GM21360 (cell line): Measurements from ENCODE around the gene SKIDA1.

Source experiments
- ATAC-seq: cut with Tn5 transposase; IDR thresholded peaks from one replicate; pipeline ENCODE4 v1.9.1; 2021; ENCODE audit warnings: mild to moderate bottlenecking, moderate library complexity; ENCODE audit not compliant: unreplicated experiment

The SKIDA1 gene

GRCh38 chr10:21502348-21502740 lies 23.1 kb downstream of the SKIDA1 start:
- no peak for ATAC-seq

- no peak for ATAC-seq
These were observed 23.6 kb downstream of the SKIDA1 start for GRCh38 chr10:21501731-21502347.

- ATAC-seq: no peak
These were observed 24.4 kb downstream of the SKIDA1 start for GRCh38 chr10:21501091-21501490.

GRCh38 chr10:21500578-21500910 lies 24.9 kb downstream of the SKIDA1 start:
- no peak for ATAC-seq

- ATAC-seq: no peak
These were observed 25.5 kb downstream of the SKIDA1 start for GRCh38 chr10:21499701-21500577.

GRCh38 chr10:21498986-21499385 lies 26.5 kb downstream of the SKIDA1 start:
- no peak for ATAC-seq

- no peak for ATAC-seq
These were observed 27.1 kb downstream of the SKIDA1 start for GRCh38 chr10:21498377-21498776.

GRCh38 chr10:21497177-21497807 lies 28.2 kb downstream of the SKIDA1 start:
- no peak for ATAC-seq

GRCh38 chr10:21496343-21497176 lies 28.9 kb downstream of the SKIDA1 start:
- ATAC-seq: no peak

- peak; percentile 72 for ATAC-seq
These were observed 29.6 kb downstream of the SKIDA1 start for GRCh38 chr10:21495752-21496342.

- peak; percentile 6 for ATAC-seq
These were observed 30.3 kb downstream of the SKIDA1 start for GRCh38 chr10:21495002-21495751.

- peak; percentile 34 for ATAC-seq
These were observed 31.1 kb downstream of the SKIDA1 start for GRCh38 chr10:21494191-21495001.

- no peak for ATAC-seq
These were observed 31.7 kb downstream of the SKIDA1 start for GRCh38 chr10:21493784-21494183.

GRCh38 chr10:21492421-21492820 lies 33.1 kb downstream of the SKIDA1 start:
- no peak for ATAC-seq

- no peak for ATAC-seq
These were observed 34.8 kb downstream of the SKIDA1 start for GRCh38 chr10:21490711-21491105.

GRCh38 chr10:21490028-21490710 lies 35.3 kb downstream of the SKIDA1 start:
- ATAC-seq: no peak

- ATAC-seq: no peak
These were observed 36.5 kb downstream of the SKIDA1 start for GRCh38 chr10:21488957-21489446.

- ATAC-seq: no peak
These were observed 37.1 kb downstream of the SKIDA1 start for GRCh38 chr10:21488246-21488956.
